Osteoblast (primary cell): ENCODE measurements around the gene CD177. TPM values are rescaled to one million over a fixed set of nuclear protein-coding genes. Genes with fewer than 3 reads are reported as not detected.

Source experiments
- DNase-seq: peaks from one replicate; pipeline ENCODE4 v3.0.0; 2011; ENCODE audit warnings: low spot score, mixed read lengths; ENCODE audit not compliant: insufficient read length; ENCODE audit errors: missing footprints
- H2AFZ ChIP-seq: 2 replicates; pipeline ENCODE4 v1.6.0; 2011; ENCODE audit warnings: mild to moderate bottlenecking, low read length
- H3K27ac ChIP-seq: 2 replicates; pipeline ENCODE4 v1.5.1; 2011; ENCODE audit warnings: mild to moderate bottlenecking, low read depth, low read length, moderate library complexity
- H3K27me3 ChIP-seq: 2 replicates; pipeline ENCODE4 v1.6.0; 2012; ENCODE audit warnings: mild to moderate bottlenecking, control low read depth, inconsistent platforms, low read length, moderate library complexity; ENCODE audit not compliant: insufficient read depth
- H3K36me3 ChIP-seq: 2 replicates; pipeline ENCODE4 v1.5.1; 2011; ENCODE audit warnings: mild to moderate bottlenecking, low read length, control low read depth, moderate library complexity; ENCODE audit not compliant: insufficient read depth
- H3K4me1 ChIP-seq: 2 replicates; pipeline ENCODE4 v1.5.1; 2011; ENCODE audit warnings: mild to moderate bottlenecking, low read length, control low read depth, moderate library complexity; ENCODE audit not compliant: insufficient read depth
- H3K4me2 ChIP-seq: 2 replicates; pipeline ENCODE4 v1.6.0; 2011; ENCODE audit warnings: mild to moderate bottlenecking, low read length; ENCODE audit not compliant: insufficient read depth
- H3K4me3 ChIP-seq: fragments of 200-600 bp; sonication (generic); 3 replicates; pipeline ENCODE4 v1.5.1; 2012; ENCODE audit warnings: mild to moderate bottlenecking, low read length, inconsistent platforms; ENCODE audit not compliant: insufficient read depth
- H3K79me2 ChIP-seq: 2 replicates; pipeline ENCODE4 v1.6.0; 2012; ENCODE audit warnings: mild to moderate bottlenecking, low read length, control low read depth, inconsistent platforms; ENCODE audit not compliant: insufficient read depth
- H3K9me3 ChIP-seq: 2 replicates; pipeline ENCODE4 v1.5.1; 2011; ENCODE audit warnings: low read depth, low read length, control low read depth
- H4K20me1 ChIP-seq: 2 replicates; pipeline ENCODE4 v1.6.0; 2012; ENCODE audit warnings: mild to moderate bottlenecking, low read length, control low read depth; ENCODE audit not compliant: insufficient read depth
- total RNA-seq: library from RNA; depleted of rRNA; stranded (reverse); fragments of >200 nt; gene quantifications from 2 replicates; pipeline ENCODE4 v1.2.3, GENCODE V29; 2012
- TF ChIP-seq, protein P1 (sequence below): IDR thresholded peaks from 2 replicates; pipeline ENCODE4 v1.5.1; 2011; ENCODE audit warnings: mild to moderate bottlenecking, low read depth, low read length, moderate library complexity; ENCODE audit errors: extremely low read depth

Gene CD177
- total RNA-seq, 1 donor: not detected

DNA sequence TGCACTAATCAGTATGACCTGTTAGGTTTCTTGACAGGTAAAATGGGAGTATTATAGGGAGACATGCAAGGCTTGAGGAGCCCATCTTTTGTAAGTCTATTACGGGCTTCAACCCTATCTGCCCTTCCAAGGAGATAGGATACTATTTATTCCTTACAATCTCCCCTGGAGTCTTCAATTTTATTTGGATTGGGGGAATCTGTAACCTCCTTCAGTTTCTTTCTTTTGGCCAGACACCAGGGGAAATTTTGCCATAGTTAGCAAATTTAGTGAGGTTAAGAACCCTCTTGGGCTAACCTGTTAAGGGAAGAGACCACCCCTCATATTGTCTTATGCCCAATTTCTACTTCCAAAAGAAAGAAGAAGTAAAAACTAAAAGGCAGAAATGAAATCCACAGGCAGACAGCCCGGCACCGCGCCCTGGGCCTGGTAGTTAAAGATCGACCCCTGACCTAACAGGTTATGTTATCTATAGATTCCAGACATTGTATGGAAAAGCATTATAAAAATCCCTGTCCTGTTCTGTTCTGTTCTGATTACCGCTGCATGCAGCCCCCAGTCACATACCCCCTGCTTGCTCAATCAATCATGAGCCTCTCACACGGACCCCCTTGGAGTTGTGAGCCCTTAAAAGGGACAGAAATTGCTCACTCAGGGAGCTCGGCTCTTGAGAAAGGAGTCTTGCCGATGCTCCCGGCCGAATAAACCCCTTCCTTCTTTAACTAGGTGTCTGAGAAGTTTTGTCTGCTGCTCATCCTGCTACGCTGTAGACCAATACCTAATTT is 39.6 kb upstream of the CD177 start:
- TF ChIP-seq, protein P1, sequence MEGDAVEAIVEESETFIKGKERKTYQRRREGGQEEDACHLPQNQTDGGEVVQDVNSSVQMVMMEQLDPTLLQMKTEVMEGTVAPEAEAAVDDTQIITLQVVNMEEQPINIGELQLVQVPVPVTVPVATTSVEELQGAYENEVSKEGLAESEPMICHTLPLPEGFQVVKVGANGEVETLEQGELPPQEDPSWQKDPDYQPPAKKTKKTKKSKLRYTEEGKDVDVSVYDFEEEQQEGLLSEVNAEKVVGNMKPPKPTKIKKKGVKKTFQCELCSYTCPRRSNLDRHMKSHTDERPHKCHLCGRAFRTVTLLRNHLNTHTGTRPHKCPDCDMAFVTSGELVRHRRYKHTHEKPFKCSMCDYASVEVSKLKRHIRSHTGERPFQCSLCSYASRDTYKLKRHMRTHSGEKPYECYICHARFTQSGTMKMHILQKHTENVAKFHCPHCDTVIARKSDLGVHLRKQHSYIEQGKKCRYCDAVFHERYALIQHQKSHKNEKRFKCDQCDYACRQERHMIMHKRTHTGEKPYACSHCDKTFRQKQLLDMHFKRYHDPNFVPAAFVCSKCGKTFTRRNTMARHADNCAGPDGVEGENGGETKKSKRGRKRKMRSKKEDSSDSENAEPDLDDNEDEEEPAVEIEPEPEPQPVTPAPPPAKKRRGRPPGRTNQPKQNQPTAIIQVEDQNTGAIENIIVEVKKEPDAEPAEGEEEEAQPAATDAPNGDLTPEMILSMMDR: no peak
- Histone ChIP-seq H2AFZ (no peak overlapping the region), H3K4me2 (no peak overlapping the region), H4K20me1 (no peaks in the 10 kb centered on the region), H3K9me3 (no peaks in the 10 kb centered on the region), H3K79me2 (no peaks in the 10 kb centered on the region), H3K4me3 (no peak overlapping the region), H3K36me3 (no peaks in the 10 kb centered on the region), H3K4me1 (no peaks in the 10 kb centered on the region), H3K27me3 (peaks cover 7% of the 10 kb centered on the region), H3K27ac (no peak overlapping the region)
- no peak for DNase-seq

DNA sequence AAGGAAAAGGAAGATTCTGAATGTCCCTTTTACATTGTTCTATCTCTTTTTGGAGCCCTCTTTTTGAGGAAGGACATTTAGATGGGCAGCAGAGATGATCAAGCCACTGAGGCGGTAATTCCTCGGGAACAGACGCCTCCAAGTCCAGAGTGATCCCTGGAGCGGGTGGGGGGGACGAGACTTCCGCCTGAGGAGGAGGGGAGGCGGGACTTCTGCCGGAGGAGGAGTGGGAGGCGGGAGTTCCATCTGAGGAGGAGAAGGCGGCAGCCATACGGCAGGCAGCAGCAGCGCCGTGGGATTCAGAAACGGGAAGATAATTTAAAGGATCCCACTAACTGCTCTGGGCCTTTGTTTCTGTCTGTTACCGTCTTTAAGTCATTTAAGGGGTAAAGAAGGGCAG is 37.6 kb upstream of the CD177 start:
- no peak for DNase-seq
- no peaks in the 10 kb centered on the region for H3K79me2 ChIP-seq
- no peaks in the 10 kb centered on the region for H4K20me1 ChIP-seq
- H3K27me3 ChIP-seq: peaks cover 7% of the 10 kb centered on the region
- no peaks in the 10 kb centered on the region for H3K4me1 ChIP-seq
- no peak overlapping the region for H3K4me2 ChIP-seq
- H3K9me3 ChIP-seq: no peaks in the 10 kb centered on the region
- TF ChIP-seq, protein P1: no peak
- H3K4me3 ChIP-seq: no peak overlapping the region
- H3K27ac ChIP-seq: no peak overlapping the region
- no peak overlapping the region for H2AFZ ChIP-seq
- H3K36me3 ChIP-seq: no peaks in the 10 kb centered on the region

DNA sequence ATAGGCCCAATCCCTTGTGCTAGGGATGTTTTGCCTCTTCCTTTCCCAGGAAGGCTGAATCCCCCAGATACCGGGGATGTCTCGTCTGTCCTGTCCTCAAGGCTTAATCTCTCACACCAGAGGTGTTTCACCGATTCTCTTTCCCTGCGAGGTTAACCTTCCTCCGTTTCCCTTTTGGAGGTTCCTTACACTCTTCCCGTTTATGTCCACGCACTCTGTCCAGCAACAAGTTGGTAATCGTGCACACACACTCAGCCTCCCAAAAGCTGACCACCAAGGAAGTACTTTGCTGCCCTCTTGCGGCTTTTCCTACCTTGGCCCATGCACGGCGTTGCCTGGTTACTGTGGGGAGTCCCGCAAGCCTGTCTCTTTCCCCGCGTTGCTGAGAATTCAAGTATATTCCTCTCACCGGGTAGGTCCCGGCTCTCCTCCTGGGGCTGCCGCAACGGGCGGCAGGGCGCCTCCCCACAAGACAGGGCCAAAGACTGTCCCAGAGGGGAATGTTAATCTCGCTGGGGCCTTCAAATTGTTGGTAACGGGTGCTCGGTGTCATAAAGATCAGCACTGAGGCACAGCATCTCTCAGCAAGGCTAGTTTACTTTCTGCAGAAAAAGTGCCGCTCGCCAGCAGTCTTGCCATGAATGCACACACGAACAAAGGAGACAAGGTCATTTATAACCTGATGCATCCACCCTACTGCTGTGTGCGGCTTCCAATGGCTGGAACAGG is 36.7 kb upstream of the CD177 start:
- H4K20me1 ChIP-seq: no peaks in the 10 kb centered on the region
- H3K9me3 ChIP-seq: no peaks in the 10 kb centered on the region
- no peaks in the 10 kb centered on the region for H3K79me2 ChIP-seq
- H2AFZ ChIP-seq: no peak overlapping the region
- no peaks in the 10 kb centered on the region for H3K36me3 ChIP-seq
- no peak for DNase-seq
- H3K27ac ChIP-seq: no peak overlapping the region
- TF ChIP-seq, protein P1: peak; percentile 52
- H3K4me3 ChIP-seq: no peak overlapping the region
- H3K4me2 ChIP-seq: no peak overlapping the region
- H3K27me3 ChIP-seq: peaks cover 7% of the 10 kb centered on the region
- H3K4me1 ChIP-seq: no peaks in the 10 kb centered on the region

DNA sequence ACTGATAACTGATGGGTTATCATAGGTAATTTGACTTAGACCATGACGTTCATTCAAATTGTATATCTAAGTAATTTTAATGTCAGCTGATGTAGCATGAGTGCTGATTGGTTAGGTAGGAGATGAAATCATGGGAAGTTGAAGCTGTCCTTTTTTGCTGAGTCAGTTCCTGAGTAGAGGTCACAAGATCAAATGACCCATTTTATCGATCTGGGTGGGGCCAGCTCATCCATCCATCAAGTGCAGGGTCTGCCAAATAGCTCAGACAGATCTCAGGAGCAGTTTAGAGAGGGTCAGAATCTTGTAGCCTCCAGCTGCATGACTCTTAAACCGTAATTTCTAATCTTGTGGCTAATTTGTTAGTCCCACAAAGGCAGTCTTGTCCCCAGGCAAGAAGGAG is 35.3 kb upstream of the CD177 start:
- no peak for DNase-seq
- Histone ChIP-seq H2AFZ (no peak overlapping the region), H3K79me2 (no peaks in the 10 kb centered on the region)

More for the DNA sequence above, 35.3 kb upstream of the CD177 start:
- no peak overlapping the region for H3K4me3 ChIP-seq
- H4K20me1 ChIP-seq: no peaks in the 10 kb centered on the region
- no peaks in the 10 kb centered on the region for H3K4me1 ChIP-seq
- peaks cover 7% of the 10 kb centered on the region for H3K27me3 ChIP-seq
- TF ChIP-seq, protein P1: no peak
- no peaks in the 10 kb centered on the region for H3K36me3 ChIP-seq
- no peak overlapping the region for H3K27ac ChIP-seq
- H3K4me2 ChIP-seq: no peak overlapping the region
- H3K9me3 ChIP-seq: no peaks in the 10 kb centered on the region
